IMR-90 (cell line): ENCODE results near the gene ZBTB47. TPM values are rescaled to one million over a fixed set of nuclear protein-coding genes. Genes with fewer than 3 reads are reported as not detected.

Source experiments
- ATAC-seq: fragments of 200-7000 bp; cut with Tn5 transposase; 2 replicates; pipeline ENCODE4 v1.9.1; 2020; ENCODE audit warnings: low read depth, mild to moderate bottlenecking, moderate library complexity
- BruUV-seq: library from RNA; stranded (reverse); fragments of 400-500 nt; replicated peaks from 2 replicates; lab custom pipeline; 2021; lab: Mats Ljungman, UMichigan
- CTCF ChIA-PET: fragments of 300-600 bp; formaldehyde crosslinking; extraction: SDS; loops from one replicate; lab custom pipeline; 2021; ENCODE audit warnings: antibody characterized with exemption; lab: Yijun Ruan, JAX
- POLR2A ChIA-PET: fragments of 300-600 bp; sonication (Branson Sonifier 250); formaldehyde crosslinking; loops from one replicate; lab custom pipeline; 2022; ENCODE audit warnings: antibody characterized with exemption; ENCODE audit not compliant: unreplicated experiment; lab: Charles Lee
- DNase-seq: peaks from one replicate; pipeline ENCODE4 v3.0.0; 2013
- H2AFZ ChIP-seq: replicated peaks from 2 replicates; pipeline ENCODE3; 2013; ENCODE audit warnings: low read length, mild to moderate bottlenecking; ENCODE audit not compliant: poor library complexity
- H2AK5ac ChIP-seq: 2 replicates; pipeline ENCODE4 v1.6.1; 2013; ENCODE audit warnings: low read depth, low read length, inconsistent platforms
- H2AK9ac ChIP-seq: replicated peaks from 2 replicates; pipeline ENCODE3; 2013; ENCODE audit warnings: mild to moderate bottlenecking, low read depth, low read length, moderate library complexity; ENCODE audit not compliant: poor library complexity
- H2BK120ac ChIP-seq: 2 replicates; pipeline ENCODE4 v1.6.1; 2013; ENCODE audit warnings: low read depth, low read length, inconsistent platforms
- H2BK15ac ChIP-seq: 3 replicates; pipeline ENCODE4 v1.6.1; 2013; ENCODE audit warnings: low read depth, low read length, inconsistent platforms
- H2BK20ac ChIP-seq: 2 replicates; pipeline ENCODE4 v1.6.1; 2013; ENCODE audit warnings: low read depth, mild to moderate bottlenecking, inconsistent platforms, low read length, moderate library complexity
- H2BK5ac ChIP-seq: 2 replicates; pipeline ENCODE4 v1.6.1; 2013; ENCODE audit warnings: mild to moderate bottlenecking, low read depth, low read length, inconsistent platforms; ENCODE audit not compliant: poor library complexity, severe bottlenecking
- H3K14ac ChIP-seq: replicated peaks from 2 replicates; pipeline ENCODE4 v1.6.1; 2013; ENCODE audit warnings: low read depth, low read length, inconsistent platforms
- H3K18ac ChIP-seq: 2 replicates; pipeline ENCODE4 v1.6.1; 2013; ENCODE audit warnings: low read depth, low read length, control low read depth
- H3K23ac ChIP-seq: 2 replicates; pipeline ENCODE4 v1.6.1; 2013; ENCODE audit warnings: low read depth, low read length, inconsistent platforms
- H3K27ac ChIP-seq: 2 replicates; pipeline ENCODE4 v1.5.1; 2013; ENCODE audit warnings: mild to moderate bottlenecking, control low read depth, low read length; ENCODE audit not compliant: insufficient read depth
- H3K27me3 ChIP-seq: 2 replicates; pipeline ENCODE4 v1.6.1; 2013; ENCODE audit warnings: low read length; ENCODE audit not compliant: control insufficient read depth, insufficient read depth
- H3K36me3 ChIP-seq: 2 replicates; pipeline ENCODE4 v1.6.1; 2013; ENCODE audit warnings: low read length, mixed read lengths; ENCODE audit not compliant: control insufficient read depth, insufficient read depth
- H3K4ac ChIP-seq: 2 replicates; pipeline ENCODE4 v1.6.1; 2013; ENCODE audit warnings: low read depth, low read length, inconsistent platforms
- H3K4me1 ChIP-seq: 2 replicates; pipeline ENCODE4 v1.6.1; 2013; ENCODE audit warnings: low read length, mixed read lengths; ENCODE audit not compliant: control insufficient read depth, insufficient read depth
- H3K4me2 ChIP-seq: 2 replicates; pipeline ENCODE4 v1.6.1; 2013; ENCODE audit warnings: low read depth, mild to moderate bottlenecking, control low read depth, low read length, moderate library complexity
- H3K4me3 ChIP-seq: 2 replicates; pipeline ENCODE4 v1.5.1; 2013; ENCODE audit warnings: low read depth, mild to moderate bottlenecking, control low read depth, low read length, moderate library complexity; ENCODE audit not compliant: insufficient read depth
- H3K56ac ChIP-seq: 2 replicates; pipeline ENCODE4 v1.6.1; 2013; ENCODE audit warnings: low read length, inconsistent platforms; ENCODE audit not compliant: insufficient read depth; ENCODE audit errors: extremely low read depth
- H3K79me1 ChIP-seq, 2 experiments: 2 replicates each; pipeline ENCODE4 v1.6.1; 2013; ENCODE audit warnings: low read length in 2 of 2, inconsistent platforms in 1 of 2, low read depth in 1 of 2
- H3K9ac ChIP-seq: 2 replicates; pipeline ENCODE4 v1.6.1; 2013; ENCODE audit warnings: low read depth, low read length, control low read depth
- H3K9me1 ChIP-seq: 2 replicates; pipeline ENCODE4 v1.6.1; 2013; ENCODE audit warnings: low read length, inconsistent platforms; ENCODE audit not compliant: insufficient read depth
- H3K9me3 ChIP-seq: 2 replicates; pipeline ENCODE4 v1.6.1; 2013; ENCODE audit warnings: low read length; ENCODE audit not compliant: control insufficient read depth, insufficient read depth
- H4K20me1 ChIP-seq: 2 replicates; pipeline ENCODE4 v1.6.1; 2013; ENCODE audit warnings: low read length, inconsistent platforms; ENCODE audit not compliant: insufficient read depth
- H4K5ac ChIP-seq: 2 replicates; pipeline ENCODE4 v1.6.1; 2013; ENCODE audit warnings: mild to moderate bottlenecking, low read depth, low read length, control low read depth
- H4K8ac ChIP-seq, 2 experiments: 2 replicates each; pipeline ENCODE4 v1.6.1; 2013; ENCODE audit warnings: low read depth in 2 of 2, low read length in 2 of 2, control low read depth in 1 of 2, inconsistent platforms in 1 of 2
- H4K91ac ChIP-seq: 2 replicates; pipeline ENCODE4 v1.6.1; 2013; ENCODE audit warnings: low read depth, low read length, inconsistent platforms; ENCODE audit not compliant: insufficient read depth
- CEBPB ChIP-seq: IDR thresholded peaks from 2 replicates; pipeline ENCODE4 v1.6.1; 2012; ENCODE audit warnings: low read depth, low read length, improper control_type of control experiment
- MAFK ChIP-seq: IDR thresholded peaks from 2 replicates; pipeline ENCODE4 v1.6.1; 2012; ENCODE audit warnings: low read depth, low read length, improper control_type of control experiment
- POLR2A ChIP-seq: IDR thresholded peaks from 2 replicates; pipeline ENCODE4 v1.6.1; 2012; ENCODE audit warnings: mild to moderate bottlenecking, low read depth, low read length
- WGBS, 2 experiments: methylation state at CpG; one replicate each; pipeline versions ENCODE4 v1.1.5 to v1.1.7; 2013; ENCODE audit warnings: missing lambda C conversion rate in 2 of 2; ENCODE audit not compliant: insufficient read length in 1 of 2; ENCODE audit errors: extremely low coverage in 2 of 2; 5-methylcytosine and 5-hydroxymethylcytosine counted together
- dilution Hi-C: fragments of 300-500 bp; cut with HindIII; formaldehyde crosslinking; loops from one replicate; pipeline ENCODE4 v1.14.3; 2018; ENCODE audit warnings: low sequenced_read_pairs; ENCODE audit not compliant: unreplicated experiment
- in situ Hi-C: fragments of 300-500 bp; cut with MboI; formaldehyde crosslinking; loops from 3 replicates; pipeline ENCODE4 v1.14.3; 2019; ENCODE audit warnings: low sequenced_read_pairs, inconsistent platforms, mixed read lengths
- intact Hi-C: fragments of 100-400 bp; cut with micrococcal nuclease; formaldehyde crosslinking; loops from 2 replicates; pipeline ENCODE4 v1.10.0; 2022
- polyA plus RNA-seq, 3 experiments: library from polyadenylated mRNA; depleted of rRNA; stranded (reverse); fragments of >200 nt; gene quantifications; 2 replicates each; pipeline ENCODE4 v1.2.3, GENCODE V29; 2012; ENCODE audit warnings: low replicate concordance in 1 of 3
- total RNA-seq: library from RNA; depleted of rRNA; stranded (reverse); fragments of >200 nt; gene quantifications from 2 replicates; pipeline ENCODE4 v1.2.3, GENCODE V29; 2012

Gene ZBTB47
- total and polyA plus RNA-seq, 2 of the 4 experiments (the other 2 are of a cell fraction) = 10.9 to 16.8 TPM

- TF ChIP-seq MAFK (no peak), CEBPB (no peak), POLR2A (no peak)
- Histone ChIP-seq H2BK15ac (no peak overlapping the region), H2BK5ac (no peak overlapping the region), H3K79me1 (no peaks in the 10 kb centered on the region), H3K4me1 (no peaks in the 10 kb centered on the region), H3K23ac (no peak overlapping the region), H3K27ac (no peak overlapping the region), H3K9ac (no peak overlapping the region), H4K91ac (no peak overlapping the region), H2BK120ac (no peak overlapping the region), H2BK20ac (no peak overlapping the region), H4K8ac (no peak overlapping the region), H3K9me1 (no peaks in the 10 kb centered on the region; the same call in 1 of the 2 replicates), H3K14ac (no peak overlapping the region), H4K20me1 (no peaks in the 10 kb centered on the region; the same call in none of the 2 replicates), H2AFZ (no peak overlapping the region), H3K18ac (no peak overlapping the region), H3K9me3 (no peaks in the 10 kb centered on the region), H2AK5ac (no peak overlapping the region), H3K56ac (no peak overlapping the region), H4K5ac (no peak overlapping the region), H3K4me2 (no peak overlapping the region), H3K4me3 (no peak overlapping the region), H3K36me3 (no peaks in the 10 kb centered on the region), H3K4ac (no peak overlapping the region), H3K27me3 (peaks cover 45% of the 10 kb centered on the region), H2AK9ac (no peak overlapping the region)
- ATAC-seq (no peak), DNase-seq (no peak)
- dilution Hi-C loops (no loop called here), intact Hi-C loops (no loop called here), in situ Hi-C loops (no loop called here)
- no CpG with 5 or more reads among the region's 5 CpGs for WGBS, 2 experiments
- BruUV-seq = no TSS peak
- ChIA-PET POLR2A (no interaction called here), CTCF (no interaction called here)
Observed at GRCh38 chr3:42703695-42704025, 50.2 kb downstream of the ZBTB47 start.
